Activated gamma-delta T cell treated with Interleukin-2 at 50 U/mL for 16 hours (primary cell): Measurements from ENCODE around the gene PTPRN2.

Source experiments
- DNase-seq: peaks from one replicate; pipeline ENCODE4 v3.0.0-alpha.2; 2020

Gene PTPRN2

DNA sequence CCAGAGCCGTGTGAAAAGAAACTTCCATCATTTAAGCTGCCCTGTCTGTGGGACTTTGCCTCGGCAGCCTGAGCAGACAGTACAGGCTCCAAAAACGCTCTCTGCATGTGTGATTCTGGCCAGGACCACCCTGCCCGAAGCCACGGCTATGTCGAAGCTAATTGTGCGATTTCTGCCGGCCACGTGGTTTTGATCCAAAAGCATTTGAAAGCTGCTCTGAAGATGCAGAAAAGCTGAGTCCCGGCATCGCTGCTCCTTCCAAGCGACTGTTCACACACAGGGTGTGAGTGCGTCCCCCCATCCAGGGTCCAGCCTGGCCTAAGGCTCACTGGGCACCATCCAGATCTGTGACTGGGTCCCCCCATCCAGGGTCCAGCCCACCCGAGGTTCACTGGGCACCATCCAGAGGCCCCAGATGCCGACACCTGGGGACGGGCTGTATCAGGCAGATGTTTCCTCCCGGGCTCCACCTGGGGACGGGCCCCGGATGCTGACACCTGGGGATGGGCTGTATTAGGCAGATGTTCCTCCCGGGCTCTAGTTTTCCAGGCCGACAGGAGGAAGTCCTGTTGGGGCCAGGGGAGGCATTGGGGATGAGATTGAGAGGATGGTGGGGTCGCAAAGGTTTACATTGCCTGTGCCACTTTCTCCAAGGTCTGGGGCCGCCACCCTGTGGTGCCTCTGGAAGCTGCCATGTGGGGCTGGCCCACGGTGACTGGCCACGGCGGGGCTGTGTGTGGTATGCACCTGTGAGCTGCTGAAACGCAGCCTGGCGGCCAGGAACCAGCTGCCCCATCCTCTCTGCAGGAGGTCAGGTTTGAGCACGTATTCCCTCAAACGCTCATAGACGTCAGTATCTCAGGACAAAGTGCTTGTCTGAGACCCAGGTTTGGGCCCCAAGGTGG, 723.5 kb downstream of the PTPRN2 start:
- DNase-seq, result no peak

DNA sequence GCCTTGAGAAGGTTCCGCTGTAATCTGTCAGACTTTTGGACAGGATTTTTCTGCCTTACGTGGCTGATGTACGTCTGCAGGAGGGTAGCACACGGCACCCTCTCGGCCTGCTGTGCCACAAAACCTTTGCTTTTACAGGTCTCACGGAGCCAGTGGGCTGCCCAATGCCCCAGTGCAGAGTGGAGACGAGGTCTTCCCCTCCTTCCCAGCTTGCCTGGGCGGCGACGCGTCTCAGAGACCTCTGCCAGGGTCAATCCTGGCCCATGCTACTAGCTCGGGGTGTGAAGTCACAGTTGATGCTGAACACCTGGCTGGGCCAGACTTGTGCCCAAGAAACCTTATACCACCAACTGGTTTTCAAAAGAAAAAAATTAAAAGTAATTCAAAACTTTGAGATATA, 724.4 kb downstream of the PTPRN2 start:
- no peak for DNase-seq

DNA sequence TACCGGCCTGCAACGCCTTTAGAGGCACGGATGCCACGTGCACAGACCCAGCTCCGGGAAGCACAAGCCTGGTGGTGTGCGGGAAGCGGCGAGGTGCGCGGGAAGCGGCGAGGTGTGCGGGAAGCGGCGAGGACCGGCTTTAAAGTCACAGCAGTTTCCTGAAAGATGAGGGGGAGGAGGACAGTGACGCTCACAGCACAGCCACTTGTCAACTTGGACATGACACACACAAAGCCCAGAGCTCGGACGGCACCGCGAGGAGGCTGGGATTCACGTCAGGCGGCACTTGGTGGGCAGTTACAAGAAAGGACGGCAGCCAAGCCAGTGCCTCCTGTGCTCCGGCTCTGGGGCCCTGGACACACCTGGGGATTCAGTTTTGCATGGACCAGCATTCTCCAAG, 724.9 kb downstream of the PTPRN2 start:
- no peak for DNase-seq

DNA sequence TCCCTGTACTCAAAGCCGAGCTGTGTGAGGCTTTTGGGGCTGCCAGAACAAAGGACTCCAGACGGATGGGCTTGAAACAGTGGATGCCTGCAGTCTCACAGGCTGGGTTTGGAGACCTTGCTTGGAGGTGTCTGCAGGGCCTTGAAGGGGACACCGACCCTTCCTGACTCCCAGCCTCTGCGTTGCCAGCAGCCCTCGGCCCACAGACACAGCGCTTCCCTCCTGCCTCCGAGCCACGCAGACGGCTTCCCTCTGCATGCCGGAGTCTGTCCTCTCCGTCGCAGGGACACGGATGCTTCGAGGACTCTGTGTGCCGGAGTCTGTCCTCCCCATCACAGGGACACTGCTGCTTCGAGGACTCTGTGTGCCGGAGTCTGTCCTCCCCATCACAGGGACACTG, 726.1 kb downstream of the PTPRN2 start:
- DNase-seq, result no peak

DNA sequence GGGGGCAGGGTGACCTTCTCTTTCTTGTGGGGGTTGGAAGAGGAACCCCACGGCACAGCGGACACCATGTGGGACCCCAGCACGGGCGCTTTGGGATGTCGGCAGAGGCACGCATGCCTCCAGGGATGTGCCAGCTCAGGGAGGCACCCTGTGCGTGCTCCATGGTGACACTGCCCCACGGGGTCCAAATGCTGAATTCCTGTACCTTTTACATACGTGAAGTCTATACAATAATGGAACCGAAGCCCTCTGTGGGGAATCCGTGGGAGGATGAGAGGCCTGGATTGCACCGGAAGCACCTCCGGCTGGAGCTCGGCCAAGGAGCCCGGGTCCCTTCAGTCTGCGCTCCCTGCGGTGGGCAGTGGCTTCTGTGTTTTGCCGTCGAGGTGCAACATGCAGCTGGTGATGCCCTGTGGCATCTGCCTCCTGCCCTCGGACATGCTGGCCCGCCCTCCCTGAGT, 726.6 kb downstream of the PTPRN2 start:
- no peak for DNase-seq

DNA sequence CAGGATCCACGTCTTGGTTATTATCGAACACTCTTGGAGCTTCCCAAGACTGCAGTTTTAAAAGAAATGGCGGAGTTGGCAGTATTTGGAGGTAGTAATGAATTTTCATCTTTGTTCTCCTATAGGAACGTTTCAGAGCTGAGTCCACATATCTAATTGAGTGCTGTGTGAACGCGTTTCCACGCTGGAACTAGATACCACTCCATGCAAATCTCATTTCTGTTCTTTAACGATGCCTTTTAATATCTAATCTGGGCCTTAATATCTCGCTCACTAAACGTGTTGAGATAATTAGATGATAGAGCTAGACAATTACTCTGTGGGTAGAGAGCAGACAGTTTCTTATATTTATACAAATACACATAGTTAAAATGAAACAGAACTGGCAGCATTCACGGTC, 727.2 kb downstream of the PTPRN2 start:
- no peak for DNase-seq

DNA sequence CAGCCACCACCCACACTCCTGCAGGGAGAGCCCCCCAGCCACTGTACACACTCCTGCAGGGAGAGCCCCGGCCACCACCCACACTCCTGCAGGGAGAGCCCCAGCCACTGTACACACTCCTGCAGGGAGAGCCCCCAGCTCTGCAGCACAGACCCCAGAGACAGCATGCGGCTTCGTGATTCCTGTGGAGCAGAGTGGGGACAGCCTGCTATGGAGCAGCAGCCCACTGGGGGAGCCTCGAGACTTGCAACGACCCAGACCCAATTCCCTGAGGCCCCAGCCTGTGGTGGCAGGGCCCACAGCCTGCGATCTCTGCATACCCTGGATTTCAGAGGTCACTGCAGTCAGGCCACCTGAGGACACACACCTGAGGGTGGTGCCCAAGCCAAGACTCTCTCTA, 727.7 kb downstream of the PTPRN2 start:
- no peak for DNase-seq

DNA sequence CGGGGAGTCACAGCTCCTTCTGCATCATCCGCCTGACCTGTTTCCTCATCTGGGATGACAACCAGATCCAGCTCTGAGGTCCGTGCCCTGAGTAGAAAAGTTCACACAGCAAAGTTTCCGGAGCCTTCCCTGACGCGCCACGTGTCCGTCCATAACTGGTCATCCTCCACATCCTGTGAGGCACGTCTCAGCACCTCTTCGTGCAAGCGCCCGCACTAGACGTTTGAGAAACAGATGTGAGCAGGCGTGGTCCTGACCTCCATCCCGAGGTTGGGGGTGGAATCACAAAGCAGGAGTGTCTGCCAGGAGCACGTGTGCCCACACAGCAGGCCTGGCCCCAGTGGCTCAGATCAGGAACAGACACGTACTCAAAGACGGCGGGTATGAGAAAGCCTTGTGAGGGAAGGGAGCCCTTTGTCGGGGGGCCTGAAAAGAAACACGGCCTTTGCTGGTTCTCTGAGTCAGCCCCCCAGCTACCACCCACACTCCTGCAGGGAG, 730.0 kb downstream of the PTPRN2 start:
- DNase-seq, result no peak

DNA sequence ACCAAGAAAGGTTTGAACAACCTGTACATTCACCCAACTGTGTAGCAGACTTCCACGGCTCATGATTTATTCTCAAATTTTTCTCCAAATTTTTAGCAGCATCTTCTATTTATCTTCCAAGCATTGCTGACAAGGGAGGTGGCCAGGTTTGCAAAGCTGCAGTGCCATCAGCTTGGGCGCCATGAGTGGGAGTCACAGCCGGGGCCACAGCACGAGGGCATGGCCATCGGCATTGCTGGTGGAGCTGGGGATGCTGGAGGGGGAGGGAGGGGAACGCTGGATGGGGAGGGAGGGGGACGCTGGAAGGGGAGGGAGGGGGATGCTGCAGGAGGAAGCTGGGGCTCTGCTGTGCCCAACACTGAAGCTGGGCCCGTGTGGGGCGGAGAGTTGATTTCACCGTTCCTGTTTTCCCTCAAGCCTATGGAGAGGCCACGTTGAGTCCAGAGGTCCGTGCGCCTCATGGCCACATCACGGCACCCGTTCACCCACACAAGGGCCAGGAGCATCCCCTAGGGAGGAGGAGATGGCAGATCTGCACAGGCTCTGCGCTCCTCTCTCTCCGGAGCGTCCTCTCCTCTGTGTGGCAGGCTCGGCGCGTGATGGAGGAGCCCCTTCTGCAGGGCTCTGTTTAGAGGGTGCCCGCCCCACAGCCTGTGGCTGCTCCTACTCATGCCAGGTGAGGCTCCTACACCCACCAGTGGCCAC, 730.6 kb downstream of the PTPRN2 start:
- no peak for DNase-seq

DNA sequence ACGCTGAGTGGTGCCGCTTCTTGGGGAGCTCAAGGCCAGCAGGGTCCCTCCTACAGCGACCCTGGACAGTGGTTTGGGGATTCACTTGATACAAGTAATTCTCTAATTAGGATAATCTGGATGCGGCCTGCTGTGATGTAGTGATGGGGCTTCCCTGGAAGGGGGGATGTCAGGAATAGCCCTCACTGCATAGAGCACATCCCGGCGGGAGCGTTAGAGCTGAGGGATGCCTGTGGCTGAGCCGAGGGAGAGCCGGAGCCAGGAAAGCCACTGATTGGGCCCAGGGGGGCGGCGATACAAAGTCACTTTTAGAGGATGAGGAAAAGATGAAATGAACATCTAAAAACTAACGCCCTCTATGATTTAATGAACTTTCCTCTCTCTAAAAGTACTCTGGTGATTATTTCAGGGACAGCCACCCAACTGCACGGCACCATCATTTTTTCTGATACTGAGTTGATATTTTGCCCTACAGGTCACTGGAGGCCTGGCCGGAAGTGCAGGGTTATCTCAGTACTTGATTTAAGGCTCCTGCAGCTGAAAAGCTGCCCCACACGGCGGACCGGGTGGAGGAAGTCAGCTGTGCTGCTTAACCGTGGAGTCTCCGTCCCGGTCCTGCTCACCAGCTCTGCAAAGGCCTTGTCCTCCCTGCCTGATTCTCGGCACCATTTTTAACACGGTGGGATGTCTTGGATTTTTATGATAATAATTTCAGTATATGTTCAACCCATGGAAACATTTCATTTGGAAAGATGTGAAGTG, 732.0 kb downstream of the PTPRN2 start:
- no peak for DNase-seq

DNA sequence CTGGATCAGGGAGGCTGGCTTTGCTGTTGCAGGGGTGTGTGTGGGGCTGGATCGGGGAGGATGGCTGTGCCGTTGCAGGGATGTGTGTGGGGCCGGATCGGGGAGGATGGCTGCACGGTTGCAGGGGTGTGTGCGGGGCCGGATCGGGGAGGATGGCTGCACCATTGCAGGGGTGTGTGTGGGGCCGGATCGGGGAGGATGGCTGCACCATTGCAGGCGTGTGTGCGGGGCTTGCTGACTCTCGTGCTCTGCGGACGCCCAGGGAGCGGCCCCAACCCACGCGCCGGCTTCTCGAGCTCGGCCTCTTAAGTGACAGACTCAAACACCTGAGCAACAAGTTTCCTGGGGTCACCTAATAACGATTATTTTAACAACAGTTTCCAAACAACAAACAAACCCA, 732.6 kb downstream of the PTPRN2 start:
- DNase-seq, result no peak

DNA sequence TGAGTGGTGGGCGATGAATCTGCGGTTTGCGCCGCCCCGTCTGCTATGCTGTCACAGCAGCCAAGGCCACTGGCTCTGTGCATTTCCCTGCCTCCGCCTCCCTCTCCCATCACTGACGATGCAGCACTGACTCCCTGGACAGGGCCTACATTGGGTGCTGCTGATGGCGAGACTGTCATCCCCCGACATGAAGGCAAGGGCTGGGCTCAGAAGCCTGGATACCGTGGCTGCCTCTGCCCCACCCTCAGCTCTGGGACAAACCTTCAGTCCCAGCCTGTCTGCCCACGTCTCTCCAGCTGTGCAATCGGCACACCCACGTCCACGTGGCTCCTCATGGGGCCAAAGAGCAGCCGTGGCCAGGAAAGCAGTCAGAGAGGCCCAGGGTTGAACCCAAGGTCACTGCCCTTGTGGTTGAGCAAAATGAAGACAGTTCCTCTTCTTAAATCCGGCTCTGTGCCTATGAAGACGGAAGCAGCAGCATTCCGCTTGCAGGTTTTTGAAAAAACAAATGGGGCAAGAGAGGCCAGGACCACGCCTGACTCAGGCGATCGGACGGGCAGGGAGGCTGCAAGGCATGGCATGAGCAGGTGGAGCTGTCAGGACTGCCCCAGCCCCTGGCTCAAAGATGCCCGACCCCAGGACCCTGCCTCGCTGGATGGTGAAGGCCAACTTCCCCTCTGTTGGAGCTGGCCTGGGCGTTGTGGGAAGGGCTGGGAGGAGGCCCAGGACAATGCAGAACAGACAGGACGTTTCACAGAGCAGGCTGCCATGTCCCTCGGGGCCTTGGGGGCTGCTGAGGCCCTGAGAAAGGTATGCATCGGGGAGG, 733.3 kb downstream of the PTPRN2 start:
- no peak for DNase-seq

DNA sequence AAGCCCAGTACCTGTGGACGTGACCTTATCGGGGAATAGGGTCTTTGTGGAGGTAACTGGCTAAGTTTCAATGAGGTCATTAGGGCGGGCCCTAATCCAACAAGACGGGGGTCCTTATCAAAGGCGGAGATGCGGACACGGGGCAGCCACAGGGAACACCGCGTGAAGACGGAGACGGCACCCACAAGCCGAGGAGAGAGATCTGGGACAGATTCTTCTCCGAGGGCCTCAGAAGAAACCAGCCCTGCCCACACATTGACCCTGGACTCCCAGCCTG, 733.9 kb downstream of the PTPRN2 start:
- no peak for DNase-seq

DNA sequence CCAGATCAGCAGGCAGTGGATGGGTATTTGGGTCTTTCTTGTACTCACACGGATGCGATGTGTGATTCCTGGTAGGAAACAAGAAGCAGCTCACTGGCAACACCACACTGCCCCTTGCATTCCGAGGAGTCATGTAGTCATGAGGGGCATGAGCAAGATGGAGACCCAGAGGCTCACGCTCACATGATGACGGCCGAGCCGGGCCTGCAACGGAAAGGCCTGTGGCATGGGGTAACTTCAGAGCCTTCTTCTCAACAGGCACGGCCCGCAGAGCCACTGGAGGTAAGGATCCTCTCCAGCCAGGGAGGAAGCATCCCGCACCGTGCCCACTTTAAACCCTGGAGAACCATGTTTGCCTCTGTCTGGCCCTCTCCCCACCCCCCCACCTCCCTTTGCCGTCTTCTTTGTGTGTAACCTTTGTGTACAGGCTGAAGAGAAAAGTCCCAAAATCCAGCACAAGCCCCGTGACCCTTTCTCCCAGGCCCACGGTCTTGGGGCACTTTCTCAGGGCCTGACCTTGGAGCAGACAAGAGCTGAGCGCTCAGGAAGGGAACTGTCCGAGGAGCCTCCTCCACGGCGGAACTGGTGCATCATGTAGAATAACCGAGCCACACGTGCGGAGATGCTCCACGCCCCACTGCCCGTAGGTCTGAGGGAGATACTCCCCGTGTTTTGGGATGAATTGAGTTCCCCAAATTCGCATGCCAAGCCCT, 734.4 kb downstream of the PTPRN2 start:
- DNase-seq, result no peak

DNA sequence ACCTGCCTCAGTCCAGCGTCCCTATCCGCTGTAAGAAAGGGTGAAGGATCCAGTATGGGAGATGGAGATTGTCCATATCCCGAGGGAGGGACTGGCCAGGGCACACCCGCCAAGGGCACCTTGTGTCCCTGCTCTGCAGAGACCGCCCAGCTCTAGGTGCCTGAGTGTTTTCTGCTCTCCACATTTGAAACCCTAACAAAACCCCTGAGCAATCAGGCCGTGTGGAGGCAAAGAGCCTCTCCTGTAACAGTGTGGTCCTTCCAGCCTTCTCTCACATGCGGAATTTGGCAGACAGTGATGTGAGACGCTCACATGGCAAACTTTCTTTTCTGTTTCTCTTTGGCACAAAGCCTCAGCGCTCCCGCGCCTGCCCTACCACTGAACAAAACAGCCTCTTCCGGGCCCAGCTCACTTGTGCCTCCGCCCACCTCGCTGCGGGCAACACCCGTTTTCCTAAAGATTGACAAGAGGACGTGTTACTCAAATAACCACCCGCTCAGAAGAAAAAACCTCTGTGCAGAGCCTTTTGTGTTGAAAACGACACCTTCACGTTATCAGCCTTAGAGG, 736.0 kb downstream of the PTPRN2 start:
- peak; percentile 48 for DNase-seq

DNA sequence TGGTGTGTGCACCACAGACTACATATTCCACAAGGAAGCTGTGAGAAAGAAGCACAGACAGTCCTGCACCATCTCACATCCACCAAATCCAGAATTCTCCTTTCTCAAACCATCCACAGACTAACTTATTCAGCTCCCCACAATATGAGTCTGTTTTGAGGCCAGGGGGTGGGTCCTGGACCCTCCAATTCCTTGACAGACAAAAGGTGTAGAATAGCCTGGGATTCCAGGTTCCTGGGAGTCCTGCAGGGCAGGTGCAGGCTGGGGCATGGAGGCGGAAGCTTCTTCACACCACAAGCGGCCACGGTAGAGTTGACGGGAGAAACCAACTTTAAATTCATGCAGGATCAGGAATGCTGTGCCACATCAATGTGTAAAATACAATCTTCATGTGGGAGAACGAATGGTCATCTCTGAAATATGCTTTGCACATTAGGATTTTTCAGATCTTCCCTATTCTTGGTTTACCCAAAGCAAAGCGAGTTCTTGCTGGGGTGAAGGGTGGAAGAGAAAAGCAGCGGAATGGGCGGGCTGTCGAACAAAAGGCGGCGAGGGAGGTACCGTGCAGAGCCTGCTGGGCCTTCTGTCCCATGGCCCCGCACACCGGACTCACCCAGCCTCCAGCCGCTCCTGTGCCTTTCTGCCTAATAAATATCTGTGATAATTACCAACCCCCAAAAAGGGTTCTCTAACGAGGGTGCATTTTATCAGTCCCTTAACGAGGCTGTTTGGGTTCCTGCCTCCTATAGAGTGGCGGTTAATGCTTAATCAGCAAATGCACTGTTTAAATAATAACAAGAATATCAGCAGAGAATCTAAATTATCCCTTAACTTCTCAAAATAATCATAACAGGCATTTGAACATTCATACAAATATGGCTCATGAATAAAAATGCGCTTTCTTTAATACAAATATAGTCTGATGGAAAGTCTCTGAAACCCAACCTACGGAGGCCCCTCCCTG, 736.9 kb downstream of the PTPRN2 start:
- no peak for DNase-seq

DNA sequence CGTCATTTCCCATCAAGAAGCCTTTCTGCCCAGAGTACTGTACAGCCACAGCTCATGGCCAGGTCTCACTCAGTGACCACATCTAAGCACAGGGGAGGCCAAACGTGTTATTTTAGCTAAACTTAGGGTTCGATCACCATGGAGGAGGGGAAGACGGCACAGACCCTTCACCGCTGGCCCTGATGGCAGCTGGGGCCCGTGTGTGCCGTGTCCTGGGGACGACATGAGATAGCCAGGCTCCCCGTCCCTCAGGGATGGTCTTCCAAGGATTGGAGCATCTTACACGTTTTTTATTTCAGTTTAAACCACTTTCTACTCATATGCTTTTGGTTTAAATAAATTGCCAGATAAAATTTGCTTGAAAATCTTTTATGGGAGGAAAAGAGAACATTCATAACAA, 737.9 kb downstream of the PTPRN2 start:
- no peak for DNase-seq

DNA sequence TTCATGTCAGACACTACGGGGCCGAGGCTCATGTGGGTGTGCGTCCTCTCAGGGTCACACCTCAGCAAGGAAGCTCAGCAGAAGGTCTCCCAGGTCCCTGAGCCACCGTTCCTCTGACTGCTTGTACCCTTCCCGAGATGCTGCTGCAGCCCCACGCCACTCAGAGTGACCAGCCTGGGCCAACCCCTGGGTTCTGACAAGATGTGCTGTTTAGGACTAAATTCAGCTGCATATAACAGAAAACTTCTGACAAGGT, 738.4 kb downstream of the PTPRN2 start:
- no peak for DNase-seq

DNA sequence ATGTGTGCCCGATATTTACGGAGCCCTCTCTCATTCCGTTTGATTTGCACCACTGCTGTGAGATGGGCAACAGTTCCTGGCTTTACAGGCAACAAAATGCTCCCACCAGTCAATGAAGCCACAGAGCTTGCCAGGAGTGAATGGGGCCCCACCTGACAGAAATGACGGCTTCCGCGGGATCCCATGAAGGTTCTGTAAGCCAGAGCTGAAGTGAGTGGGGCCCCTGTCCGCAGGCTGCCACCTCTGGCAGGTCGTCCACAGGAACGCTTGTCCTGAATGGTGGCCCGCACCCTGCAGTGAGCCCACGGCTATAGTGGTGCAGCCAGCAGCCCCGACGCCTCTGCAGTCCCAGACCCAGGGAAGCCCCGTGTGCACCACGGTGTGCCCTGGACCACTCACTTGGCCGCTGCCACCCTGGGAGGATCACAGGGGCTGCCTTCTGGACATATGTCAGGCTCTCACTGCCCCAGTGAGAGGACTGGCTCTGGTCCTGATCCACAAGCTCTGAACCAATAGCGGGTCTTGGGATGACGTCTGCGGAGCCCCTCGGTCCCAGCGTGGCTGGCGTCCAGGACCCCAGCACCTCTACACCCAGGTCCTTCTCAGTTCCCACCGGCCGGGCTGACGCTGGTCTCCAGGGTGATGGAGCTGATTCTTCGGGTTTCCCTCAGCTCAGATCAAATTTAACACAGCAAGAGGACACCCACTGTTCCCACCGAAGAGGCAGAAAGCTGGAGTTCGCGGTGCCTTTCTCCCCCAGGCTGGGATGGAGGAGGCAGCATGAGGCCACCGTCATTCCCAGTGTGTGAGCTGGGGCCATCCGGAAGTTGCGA, 738.9 kb downstream of the PTPRN2 start:
- DNase-seq, result no peak
